GM04504 (cell line): Measurements from ENCODE around the gene PKM.
"Not testable (repeated sequence)": the region's sequence is repeated elsewhere in the genome, so short reads cannot be mapped to it uniquely, and the experiment has no call there.

Experiments used
- DNase-seq: peaks from one replicate; pipeline ENCODE4 v3.0.0-alpha.2; 2012; ENCODE audit warnings: low read depth

Gene PKM

DNA sequence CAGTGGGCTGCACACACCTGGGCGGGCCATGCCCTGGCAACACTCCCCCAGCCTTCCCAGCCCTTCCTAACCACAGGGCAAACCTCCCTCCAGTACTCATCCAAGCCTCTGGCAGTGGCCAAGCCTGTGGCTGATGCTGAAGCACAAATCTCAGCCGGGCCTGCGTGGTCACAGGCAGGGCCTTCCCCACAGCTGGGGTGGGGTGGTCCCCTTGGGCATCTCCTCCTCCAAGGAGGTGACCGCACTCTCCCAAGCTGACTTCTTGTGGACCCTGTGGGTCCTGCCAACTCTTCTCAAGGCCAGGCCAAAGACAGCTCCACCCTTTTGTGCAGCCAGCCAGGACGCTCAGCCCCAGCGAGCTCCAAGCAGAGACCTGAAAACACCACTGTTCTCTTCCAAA is 54.8 kb downstream of the PKM start:
- no peak for DNase-seq

DNA sequence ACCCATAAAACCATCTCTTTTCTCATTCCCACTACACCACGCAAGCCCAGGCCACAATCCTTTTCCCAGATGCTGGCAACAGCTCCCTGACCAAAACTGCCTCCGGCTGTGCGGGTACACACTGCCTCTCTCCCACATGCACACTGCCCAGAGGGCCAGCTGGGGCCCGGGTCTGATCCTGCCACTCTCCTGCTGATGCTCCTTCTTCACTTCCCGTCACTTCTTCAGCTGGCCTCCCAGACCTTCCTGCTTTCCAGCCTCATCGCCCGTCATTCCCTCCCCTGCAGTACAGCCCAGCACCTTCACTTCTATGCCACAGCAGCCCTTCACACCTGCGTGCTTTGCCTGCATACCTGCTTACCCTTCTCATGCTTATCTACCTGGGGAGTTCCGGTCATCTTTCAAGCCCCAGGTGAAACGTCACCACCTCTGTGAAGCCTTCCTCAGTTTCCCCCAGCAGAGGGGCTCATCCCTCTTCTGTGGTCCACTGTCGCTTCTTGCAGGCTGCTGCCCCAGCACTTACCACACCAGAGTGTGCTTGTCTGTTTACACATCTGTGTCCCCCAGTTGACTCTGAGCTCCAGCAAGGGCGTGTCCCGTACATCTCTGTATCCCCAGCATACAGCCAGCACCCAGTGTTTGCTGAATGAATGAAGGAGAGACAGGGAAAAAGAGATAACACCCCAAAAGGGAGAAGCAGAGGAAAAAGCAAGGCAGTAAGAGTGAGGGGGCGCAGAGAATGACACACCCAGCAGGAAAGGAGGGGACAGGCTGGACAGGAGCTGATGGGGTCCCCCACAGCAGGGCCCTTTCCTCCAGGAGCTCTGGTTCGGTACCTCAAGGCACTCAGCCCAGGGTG is 55.6 kb downstream of the PKM start:
- DNase-seq = no peak

DNA sequence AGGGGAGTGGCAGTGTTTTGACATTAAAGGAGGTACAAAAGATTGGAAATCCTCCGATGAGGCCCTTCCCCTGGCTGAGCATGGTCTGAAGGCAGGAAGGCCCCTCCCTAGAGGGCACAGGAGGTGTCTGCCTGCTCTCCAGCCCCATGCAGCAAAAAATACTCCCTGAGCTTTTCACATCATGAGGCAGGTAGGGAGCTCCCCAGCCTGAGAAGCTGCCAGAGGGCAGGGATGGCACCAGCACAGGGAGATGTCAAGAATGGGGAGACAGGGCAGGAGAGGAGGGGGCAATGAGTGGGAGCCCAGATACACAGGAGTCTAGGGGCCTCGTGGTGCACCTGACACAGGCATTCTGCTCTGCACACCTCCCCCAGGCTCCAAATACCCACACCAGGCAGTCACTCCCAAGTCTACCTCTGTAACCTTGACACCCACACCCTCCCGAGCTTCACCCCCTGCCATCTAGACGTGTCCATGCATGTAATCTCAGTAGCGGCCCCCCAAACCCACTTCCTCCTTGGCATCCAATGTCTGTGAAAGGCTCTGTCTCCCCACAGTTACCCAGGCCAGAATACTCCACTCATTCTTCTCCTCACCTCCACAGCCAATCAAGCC is 56.3 kb downstream of the PKM start:
- no peak for DNase-seq

DNA sequence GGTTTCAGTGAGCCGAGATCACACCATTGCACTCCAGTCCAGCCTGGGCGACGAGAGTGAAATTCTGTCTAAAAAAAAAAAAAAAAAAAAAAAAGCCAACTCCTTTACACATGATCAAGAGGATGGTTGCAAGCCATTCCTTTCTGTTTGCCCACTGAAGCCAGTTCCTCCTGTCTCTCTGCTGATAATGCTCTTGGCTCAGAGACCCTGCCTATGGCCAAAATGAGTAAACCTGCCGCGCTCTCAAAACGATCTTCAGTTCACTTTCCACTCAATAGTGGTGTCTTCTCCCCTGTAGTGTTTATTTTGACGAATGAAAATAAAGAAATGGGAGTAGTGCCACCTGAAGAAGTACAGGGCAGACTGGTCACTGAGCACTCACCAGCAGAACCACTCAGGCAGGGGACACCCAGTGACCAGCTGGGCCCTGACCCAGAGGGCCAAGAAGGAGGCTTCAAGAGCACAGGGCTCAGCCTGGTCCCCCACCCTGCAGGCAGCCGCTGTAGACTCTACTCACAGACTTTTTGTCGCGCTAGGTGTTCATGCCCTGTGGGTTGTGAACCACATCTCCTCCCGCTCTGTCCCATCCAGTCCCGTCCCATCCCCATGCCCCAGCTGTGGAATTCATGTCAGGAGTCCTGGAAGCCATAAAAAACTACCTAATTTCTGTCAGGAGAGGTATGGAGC is 57.0 kb downstream of the PKM start:
- DNase-seq = no peak

DNA sequence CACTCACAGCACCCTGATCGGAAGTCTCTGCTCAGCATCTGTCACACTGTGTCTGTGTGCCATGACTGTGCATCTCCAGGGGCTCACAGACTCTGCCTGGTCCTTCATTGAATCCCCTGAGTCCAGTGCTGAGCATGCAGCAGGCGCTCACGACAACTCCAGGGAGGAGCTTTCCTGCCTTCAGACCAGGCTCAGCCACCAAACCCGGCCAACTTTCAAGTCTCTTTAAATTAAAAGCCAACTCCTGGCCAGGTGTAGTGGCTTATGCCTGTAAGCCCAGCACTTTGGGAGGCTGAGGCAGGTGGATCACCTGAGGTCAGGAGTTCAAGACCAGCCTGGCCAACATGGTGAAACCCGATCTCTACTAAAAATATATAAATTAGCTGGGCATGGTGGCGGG is 57.6 kb downstream of the PKM start:
- no peak for DNase-seq

DNA sequence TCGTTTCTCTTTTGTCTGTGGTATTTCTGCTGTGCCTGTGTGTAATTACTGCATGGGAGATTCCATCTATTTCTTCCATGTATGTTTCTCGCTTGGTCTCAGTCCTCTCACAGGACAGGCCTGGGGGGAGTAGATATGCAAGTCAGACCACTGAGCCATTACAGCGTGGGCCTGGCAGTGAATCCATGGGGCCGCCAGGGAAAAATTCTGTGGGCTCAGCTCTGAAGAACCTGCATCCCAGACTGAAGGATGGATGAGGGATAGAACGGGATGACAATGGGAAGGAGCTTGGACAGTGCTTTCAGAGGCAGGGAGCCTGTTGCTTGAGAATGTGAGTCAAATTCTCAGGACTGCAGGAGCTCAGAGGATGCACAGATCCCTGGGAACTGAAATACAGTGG is 58.2 kb downstream of the PKM start:
- no peak for DNase-seq

DNA sequence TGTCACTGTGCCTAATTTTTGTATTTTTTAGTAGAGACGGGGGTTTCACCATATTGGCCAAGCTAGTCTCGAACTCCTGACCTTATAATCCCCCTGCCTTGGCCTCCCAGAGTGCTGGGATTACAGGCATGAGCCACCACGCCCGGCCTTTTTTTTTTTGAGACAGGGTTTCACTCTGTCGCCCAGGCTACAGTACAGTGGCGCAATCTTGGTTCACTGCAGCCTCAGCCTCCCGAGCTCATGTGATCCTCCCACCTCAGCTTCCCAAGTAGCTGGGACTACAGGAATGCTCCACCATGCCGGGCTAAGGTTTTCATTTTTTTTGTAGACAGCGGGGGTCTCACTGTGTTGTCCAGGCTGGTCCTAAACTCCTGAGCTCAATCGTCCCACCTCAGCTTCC is 59.0 kb downstream of the PKM start:
- DNase-seq = not testable (repeated sequence)

DNA sequence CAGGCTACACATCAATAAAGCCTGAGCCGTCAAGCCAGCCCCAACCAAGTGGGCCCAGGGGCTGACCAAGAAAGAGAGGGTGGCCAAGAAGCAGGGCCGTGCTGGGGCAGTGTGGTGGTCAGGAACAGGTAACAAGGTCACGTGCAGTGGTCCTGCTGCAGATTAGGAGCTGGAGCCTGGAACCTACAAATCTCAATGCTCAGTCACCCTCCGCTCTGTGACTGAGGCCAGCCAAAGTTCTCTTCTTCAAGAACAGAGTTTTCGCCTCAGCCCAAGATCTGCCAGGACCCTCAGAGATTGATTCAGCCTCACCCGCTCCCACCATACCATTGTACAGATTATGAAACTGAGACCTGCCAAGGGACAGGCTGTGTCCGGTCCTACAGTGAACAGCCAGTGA is 60.3 kb downstream of the PKM start:
- no peak for DNase-seq

DNA sequence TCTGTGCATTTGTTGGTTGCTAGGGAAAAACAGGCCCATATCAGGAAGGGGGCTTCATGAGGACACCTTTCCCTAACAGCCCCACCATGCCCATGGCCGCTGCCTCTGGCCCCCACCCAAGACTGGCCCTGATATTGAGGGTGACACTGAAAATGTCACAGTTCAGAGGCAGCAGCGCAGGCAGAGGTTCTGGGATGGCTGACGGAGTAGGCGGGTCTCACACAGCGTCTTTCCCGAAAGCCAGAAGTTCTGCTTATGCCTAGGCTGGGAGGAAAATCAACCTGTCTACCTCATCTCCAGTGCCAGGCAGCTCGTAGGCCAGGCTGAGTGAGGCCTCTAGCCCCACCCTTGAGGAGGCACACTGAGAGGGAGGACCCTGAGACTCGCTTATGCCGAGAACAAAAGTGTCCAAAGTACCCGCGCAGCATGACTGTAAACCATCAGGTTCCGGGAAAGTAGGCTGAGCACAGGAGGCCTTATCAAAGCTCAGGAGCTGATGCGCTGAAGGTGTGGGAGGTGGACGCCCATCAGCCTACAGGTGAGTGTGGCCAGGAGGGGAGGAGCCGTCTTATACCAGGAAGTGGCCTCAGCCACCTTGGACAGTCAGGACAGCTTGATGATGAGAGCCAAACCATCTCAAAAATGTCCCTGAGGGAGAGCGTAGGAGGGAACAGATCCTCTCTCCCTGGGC is 60.9 kb downstream of the PKM start:
- DNase-seq = no peak

DNA sequence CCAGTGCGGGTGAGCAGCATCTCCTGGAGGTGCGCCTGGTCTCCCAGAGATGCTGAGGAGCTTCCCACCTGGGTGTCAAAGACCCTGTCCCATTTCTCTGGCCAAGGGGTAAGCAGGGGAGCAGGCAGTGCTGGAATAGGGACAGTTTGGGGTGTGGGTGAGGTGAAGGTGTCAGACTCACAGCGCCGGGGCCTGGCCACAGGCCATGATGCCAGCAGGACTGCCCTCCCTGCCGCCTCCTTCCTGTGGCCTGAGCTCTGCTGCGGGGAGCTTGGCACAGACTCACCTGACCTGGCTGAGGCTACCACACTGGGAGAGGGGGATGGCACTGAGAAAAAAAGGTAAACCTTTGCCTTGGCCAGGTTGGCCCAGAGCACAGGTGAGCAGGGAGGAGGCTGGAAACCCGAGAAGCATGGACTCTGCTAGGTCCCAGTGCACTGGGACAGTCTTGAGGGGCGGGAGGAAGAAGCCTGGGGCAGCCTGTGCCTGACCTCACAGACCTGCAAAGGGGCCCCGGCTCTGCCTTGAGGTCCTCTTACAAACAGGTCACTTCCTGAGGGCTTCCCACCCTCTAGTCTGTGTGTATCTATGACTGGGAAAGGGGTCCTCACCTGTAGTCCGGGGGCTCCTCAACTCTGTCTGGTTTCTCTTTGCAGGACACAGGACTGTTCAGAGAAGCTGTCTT is 61.6 kb downstream of the PKM start:
- DNase-seq = no peak

DNA sequence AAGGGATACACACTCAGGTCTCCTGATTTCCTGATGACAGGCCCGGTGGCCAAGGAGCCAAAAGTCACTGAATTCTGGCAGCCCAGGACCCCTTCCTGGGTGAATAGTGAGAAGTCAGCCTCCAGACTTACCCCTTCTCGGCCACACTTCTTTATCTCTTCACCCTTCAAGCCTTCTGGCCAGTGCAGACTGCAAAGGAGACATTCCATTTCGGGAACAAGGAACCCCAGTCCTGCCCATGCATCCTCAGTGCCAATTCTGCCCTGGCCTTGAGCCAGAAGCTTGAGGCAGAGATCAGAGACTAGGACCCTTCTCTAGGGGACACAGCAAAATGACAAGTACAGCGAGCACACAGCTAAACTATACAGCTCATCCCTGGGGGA is 62.2 kb downstream of the PKM start:
- DNase-seq = no peak

DNA sequence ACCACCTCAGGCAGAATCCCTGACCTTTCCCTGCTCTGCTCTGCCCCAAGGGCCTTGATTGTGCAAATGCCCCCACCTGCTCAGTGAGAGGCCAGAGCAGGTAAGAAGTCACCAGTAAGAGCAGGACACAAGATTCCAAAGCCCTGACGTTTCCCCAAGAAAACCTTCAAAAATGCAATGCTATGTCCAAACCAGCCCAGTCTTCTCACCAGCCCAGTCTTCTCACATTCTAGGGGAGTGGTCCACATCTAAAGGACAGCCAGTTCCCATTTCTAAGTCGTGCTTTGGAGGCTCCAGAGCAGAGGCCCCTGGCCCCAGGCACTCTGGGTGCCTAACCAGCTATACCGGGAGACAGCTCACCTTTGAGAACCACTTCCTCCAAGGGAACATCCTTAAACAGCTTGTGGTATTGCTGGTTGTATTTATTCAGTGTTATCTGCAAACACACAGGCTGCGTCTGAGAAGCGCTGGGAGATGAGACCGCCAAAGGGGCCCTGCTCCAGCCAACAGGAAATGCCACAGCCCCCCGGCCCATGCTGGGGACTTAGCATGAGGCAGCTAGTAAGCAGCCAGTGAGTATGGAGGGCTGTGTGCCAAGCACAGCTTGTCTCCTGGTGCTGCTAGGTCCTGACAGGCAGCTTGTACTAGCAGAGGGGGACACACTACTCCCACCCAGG is 62.7 kb downstream of the PKM start:
- no peak for DNase-seq

DNA sequence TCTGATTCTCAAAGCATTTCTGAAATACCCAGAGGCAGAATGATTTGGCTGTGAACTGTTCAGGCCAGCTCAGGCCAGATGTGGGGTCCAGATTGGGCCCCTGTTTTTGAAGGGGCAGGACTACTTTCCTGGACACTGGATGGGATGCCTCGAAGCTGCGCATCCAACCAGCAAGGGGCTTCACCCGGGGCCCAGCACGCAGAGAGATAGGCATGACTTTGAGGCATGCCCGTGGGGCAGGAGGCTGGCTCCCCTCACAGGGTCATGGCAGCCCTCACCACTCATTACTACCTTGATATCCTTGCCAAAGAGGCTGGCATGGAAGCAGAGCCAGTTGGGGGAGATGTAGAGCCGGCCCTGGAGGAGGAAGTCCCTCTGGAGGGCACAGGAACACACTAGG is 63.5 kb downstream of the PKM start:
- DNase-seq = no peak

DNA sequence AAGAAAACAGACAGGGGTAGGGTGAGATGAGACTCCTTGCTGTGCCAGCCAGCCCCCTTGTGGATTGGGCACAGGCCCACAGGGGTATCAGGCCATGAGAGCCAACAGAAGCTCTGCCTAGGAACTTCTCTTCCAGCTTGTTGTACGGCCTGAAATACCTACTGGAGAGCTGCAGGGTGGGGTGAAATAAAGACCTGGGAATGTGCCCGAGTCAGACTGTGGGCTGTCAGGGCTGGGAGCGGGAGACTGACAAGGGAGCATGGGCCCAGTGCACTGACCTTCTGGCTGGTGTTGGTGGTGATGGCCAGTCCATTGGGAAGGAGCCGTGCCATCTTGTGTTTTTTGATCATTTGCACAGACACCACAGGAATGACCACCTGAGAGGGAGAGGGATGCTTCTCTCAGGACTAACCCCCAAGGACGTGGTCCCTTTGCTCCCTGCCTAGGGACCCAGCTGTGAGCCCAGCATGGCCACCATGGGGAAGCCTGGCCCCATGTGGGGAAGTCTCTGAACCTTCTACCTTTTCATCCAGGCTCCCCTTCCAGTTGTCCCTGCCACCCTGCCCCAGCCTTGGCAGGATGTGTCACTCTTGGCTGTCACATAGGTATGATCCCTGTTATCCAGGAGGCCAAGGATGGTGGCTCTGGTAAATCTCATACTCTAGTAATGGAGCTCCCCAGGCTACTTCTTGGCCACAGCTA is 64.1 kb downstream of the PKM start:
- DNase-seq = no peak

DNA sequence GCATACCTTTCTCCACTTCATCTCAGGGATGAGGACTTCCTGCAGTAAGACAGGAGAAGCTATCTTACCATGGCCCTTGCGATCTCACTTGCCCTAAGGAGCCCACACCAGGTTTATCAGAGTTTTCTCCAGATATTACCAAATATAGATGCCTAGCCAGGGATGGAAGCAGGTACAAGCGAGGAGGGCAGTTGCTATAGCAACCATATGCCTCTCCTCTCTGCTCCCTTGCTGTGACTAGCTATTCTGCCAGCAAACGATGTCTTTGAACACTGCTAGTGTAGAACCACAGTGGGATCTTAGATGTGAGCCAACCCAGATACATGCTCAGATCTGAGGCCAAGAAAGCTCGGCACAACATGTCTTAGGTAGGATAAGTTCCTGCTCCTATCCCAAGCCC is 67.3 kb downstream of the PKM start:
- no peak for DNase-seq

DNA sequence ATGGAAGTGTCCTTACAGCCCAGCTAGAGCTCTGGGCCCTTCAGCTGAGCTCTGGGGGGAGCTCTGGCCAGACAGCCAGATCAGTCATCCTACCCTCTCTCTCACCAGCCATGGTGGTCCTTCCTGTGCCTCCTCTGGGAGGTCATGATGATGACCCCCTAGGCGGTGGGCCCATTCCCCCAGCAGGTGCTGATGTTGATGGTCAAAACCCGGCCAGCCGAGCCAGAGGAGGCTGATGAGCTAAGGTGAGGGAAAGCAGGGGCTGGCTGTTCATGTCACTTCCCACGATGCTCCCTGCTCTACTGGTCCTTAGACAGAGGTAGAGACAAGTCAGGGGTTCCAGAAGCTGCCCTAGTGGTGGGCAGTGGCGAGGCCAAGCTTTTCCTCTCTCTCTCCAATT is 68.4 kb downstream of the PKM start:
- DNase-seq = no peak

DNA sequence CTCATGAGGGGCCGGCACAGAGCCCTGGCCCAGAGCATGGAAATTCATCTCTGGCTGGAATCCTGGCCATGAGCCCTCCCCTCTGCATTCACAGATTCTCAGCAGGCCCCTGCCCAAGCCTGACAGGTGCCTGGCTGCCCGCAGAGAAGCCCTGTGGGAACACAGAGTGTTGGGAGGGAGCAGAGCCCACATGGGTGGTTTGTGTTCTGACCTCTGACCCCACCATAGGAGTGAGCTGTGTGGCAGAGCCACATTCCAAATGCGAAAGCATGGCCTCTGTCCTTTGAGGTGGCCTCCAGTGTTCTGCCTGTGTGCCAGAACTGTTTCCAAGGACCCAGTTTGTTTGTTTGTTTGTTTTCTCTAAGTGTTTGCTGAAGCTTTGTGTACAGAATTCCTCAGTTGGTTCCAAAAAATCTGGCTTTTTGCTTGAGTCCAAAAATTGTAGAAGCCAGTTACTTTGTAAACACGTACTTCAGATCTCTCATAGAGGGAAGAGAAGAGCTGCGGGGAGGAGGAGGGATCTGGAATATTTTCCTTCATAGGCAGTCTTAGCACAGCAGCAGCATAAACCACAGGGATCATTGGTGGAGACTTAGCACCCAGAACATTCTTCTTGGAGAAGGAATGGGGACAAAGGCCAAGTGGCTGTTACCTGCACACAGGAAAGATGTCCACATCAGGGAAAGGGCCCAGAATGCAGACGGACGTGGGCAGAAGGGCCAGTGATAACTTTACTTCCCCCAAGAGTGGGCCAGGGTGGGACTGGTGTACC is 69.4 kb downstream of the PKM start:
- DNase-seq = no peak

DNA sequence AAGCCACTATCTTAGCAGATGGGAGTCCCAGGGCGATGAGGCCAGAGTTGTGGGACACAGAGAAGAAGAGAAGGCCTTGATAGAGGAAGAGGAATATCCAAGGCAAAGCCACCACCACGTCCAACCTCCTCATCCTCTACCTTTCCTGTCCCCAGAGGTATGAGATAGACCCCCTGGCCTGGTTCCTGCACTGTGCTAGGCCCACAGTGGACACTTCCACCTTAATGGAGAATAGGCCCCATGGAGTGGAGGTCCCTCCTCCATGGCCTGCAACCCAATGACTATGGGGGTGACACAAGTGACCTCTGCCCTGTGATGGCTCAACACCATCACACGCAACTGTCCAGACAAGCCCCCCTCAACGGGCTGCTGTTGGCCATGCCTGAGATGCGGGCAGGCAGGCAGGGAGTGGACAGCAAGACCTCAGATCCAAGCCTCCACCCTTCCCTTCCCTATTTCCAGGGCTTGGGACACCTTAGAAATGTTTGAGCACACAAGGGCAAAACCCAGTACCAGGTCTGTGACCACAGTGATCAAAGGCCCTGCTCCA is 70.2 kb downstream of the PKM start:
- DNase-seq = no peak

DNA sequence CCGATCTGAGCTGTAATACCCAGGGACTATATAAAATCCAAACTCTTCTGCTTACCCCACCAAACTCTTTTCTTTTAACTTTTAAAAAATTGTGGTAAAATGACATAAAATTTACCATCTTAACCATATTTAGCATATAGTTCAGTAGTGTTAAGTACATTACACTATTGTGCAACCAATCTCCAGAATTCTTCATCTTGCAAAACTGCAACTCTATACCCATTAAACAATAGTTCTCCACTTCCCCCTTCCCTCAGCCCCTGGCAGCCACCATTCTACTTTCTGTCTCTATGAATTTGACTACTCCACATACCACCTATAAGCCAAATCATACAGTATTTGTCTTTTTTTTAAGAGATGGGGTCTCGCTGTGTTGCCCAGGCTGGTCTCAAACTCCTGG is 74.1 kb downstream of the PKM start:
- no peak for DNase-seq
